Lung (tissue), 12 donors: ENCODE data around the gene BAD. TPM values are rescaled to one million over a fixed set of nuclear protein-coding genes. Genes with fewer than 3 reads are reported as not detected.

Experiments
- ATAC-seq: fragments of 200-7000 bp; cut with Tn5 transposase; one replicate; pipeline ENCODE4 v1.9.1; 2020; ENCODE audit warnings: moderate number of reproducible peaks; ENCODE audit not compliant: insufficient read depth, low FRiP score
- DNase-seq, 3 donors: peaks; one replicate each; pipeline ENCODE4 v3.0.0-alpha.2; 2013 to 2017
- H3K27ac ChIP-seq, 2 donors: one replicate each; pipeline ENCODE4 v1.5.1; 2013; ENCODE audit warnings: mild to moderate bottlenecking in 2 of 2, moderate library complexity in 2 of 2, control low read depth in 1 of 2, inconsistent platforms in 1 of 2, low read depth in 1 of 2, low read length in 1 of 2
- H3K27me3 ChIP-seq, 3 donors: one replicate each; pipeline ENCODE4 v1.5.1; 2013; ENCODE audit warnings: low read length in 2 of 3; ENCODE audit not compliant: control insufficient read depth in 3 of 3, insufficient read depth in 3 of 3
- H3K36me3 ChIP-seq, 4 donors: one replicate each; pipeline ENCODE4 v1.5.1; 2013; ENCODE audit warnings: low read length in 4 of 4, mild to moderate bottlenecking in 1 of 4, moderate library complexity in 1 of 4; ENCODE audit not compliant: control insufficient read depth in 4 of 4, insufficient read depth in 4 of 4
- H3K4me1 ChIP-seq, 5 donors: one replicate each; pipeline ENCODE4 v1.5.1; 2013; ENCODE audit warnings: low read length in 5 of 5, mild to moderate bottlenecking in 2 of 5, moderate library complexity in 1 of 5; ENCODE audit not compliant: control insufficient read depth in 5 of 5, insufficient read depth in 5 of 5
- H3K4me3 ChIP-seq: one replicate; pipeline ENCODE4 v1.5.1; 2013; ENCODE audit warnings: mild to moderate bottlenecking, control low read depth, moderate library complexity
- H3K9ac ChIP-seq, 2 donors: one replicate each; pipeline ENCODE4 v1.5.1; 2013; ENCODE audit warnings: low read length in 2 of 2, control low read depth in 1 of 2; ENCODE audit not compliant: insufficient read depth in 1 of 2
- H3K9me3 ChIP-seq, 4 donors: one replicate each; pipeline ENCODE4 v1.5.1; 2013; ENCODE audit warnings: low read length in 3 of 4, mild to moderate bottlenecking in 1 of 4, moderate library complexity in 1 of 4; ENCODE audit not compliant: control insufficient read depth in 4 of 4, insufficient read depth in 3 of 4
- CTCF ChIP-seq: IDR thresholded peaks from 2 replicates; pipeline ENCODE4 v1.5.1; 2012; ENCODE audit warnings: mild to moderate bottlenecking; ENCODE audit errors: control extremely low read depth, extremely low read depth
- WGBS, 2 donors: extraction: QIAGEN DNeasy Blood & Tissue Kit; methylation state at CpG; one replicate each; pipeline ENCODE4 v1.1.7; 2013; 5-methylcytosine and 5-hydroxymethylcytosine counted together
- polyA plus RNA-seq, 2 donors: library from polyadenylated mRNA; stranded (reverse); fragments of 200-250 nt; gene quantifications; one replicate each; pipeline ENCODE4 v1.2.1, GENCODE V29; 2013
- total RNA-seq, 2 donors: library from RNA; depleted of rRNA in 1 of 2; stranded (reverse); fragments of >200 nt in 1 of 2; gene quantifications; one replicate each; pipeline ENCODE4 v1.2.1, GENCODE V29; 2014 to 2021
- donor health status: control.
- donor health status: control.
- donor health status: Bipolar disorder and iron deficiency.
- donor health status: healthy.
- donor health status: DM: yes; HTN: yes; CAD: no.

BAD gene
- total and polyA plus RNA-seq, 4 donors, result 69.5 to 127 (median 75.5) TPM

- no peaks in the 10 kb centered on the region for H3K36me3 ChIP-seq
- TF ChIP-seq CTCF, result no peak
- ATAC-seq (no peak), DNase-seq (no peak)
- H3K9me3 ChIP-seq, result no peaks in the 10 kb centered on the region
- H3K9ac ChIP-seq, result no peak overlapping the region
- peaks cover 0 to 29% (median 8%) of the 10 kb centered on the region in 5 donors for H3K4me1 ChIP-seq
- H3K4me3 ChIP-seq, result no peak overlapping the region
- H3K27ac ChIP-seq, result peak overlapping the region in 1 of 2 donors; percentile 96
- peaks cover 0 to 26% (median 21%) of the 10 kb centered on the region in 3 donors for H3K27me3 ChIP-seq
- WGBS, 2 donors, result 46 to 50% methylated on average over 5 of the region's 5 CpGs
Measured at GRCh38 chr11:64304032-64304315, 19.5 kb upstream of the BAD start.

GRCh38 chr11:64303109-64304031 lies 18.9 kb upstream of the BAD start:
- Histone ChIP-seq H3K27ac (peak overlapping the region in 1 of 2 donors; percentile 96), H3K4me1 (peaks cover 0 to 31% (median 8%) of the 10 kb centered on the region in 5 donors), H3K27me3 (peaks cover 0 to 32% (median 27%) of the 10 kb centered on the region in 3 donors), H3K4me3 (no peak overlapping the region), H3K9ac (no peak overlapping the region), H3K9me3 (no peaks in the 10 kb centered on the region), H3K36me3 (no peaks in the 10 kb centered on the region)
- TF ChIP-seq CTCF, result no peak
- 86 to 87% methylated on average over 13 of the region's 13 CpGs for WGBS, 2 donors
- ATAC-seq (no peak), DNase-seq (no peak)

- Histone ChIP-seq H3K36me3 (no peaks in the 10 kb centered on the region), H3K27ac (peak within 1 kb of the TSS in 1 of 2 donors; percentile 15), H3K9me3 (no peaks in the 10 kb centered on the region), H3K27me3 (peaks cover 0 to 65% (median 60%) of the 10 kb centered on the region in 3 donors), H3K4me3 (no peak within 1 kb of the TSS), H3K9ac (no peak within 1 kb of the TSS), H3K4me1 (peaks cover 0 to 18% (median 10%) of the 10 kb centered on the region in 5 donors)
- 4 to 5% methylated on average over 49 to 54 of the region's 54 CpGs for WGBS, 2 donors
- DNase-seq (no peak), ATAC-seq (no peak)
- no peak for TF ChIP-seq CTCF
Measured at GRCh38 chr11:64299847-64300648, 15.6 kb upstream of the BAD start, which contains the start of gene CATSPERZ. Gene CATSPERZ, plus strand, starts transcription at chr11:64300358. Its CDS starts 53 bp downstream, at chr11:64300411.
